Measurements from ENCODE around the gene ZRANB2.

Gene ZRANB2, protein sequence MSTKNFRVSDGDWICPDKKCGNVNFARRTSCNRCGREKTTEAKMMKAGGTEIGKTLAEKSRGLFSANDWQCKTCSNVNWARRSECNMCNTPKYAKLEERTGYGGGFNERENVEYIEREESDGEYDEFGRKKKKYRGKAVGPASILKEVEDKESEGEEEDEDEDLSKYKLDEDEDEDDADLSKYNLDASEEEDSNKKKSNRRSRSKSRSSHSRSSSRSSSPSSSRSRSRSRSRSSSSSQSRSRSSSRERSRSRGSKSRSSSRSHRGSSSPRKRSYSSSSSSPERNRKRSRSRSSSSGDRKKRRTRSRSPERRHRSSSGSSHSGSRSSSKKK

DNA sequence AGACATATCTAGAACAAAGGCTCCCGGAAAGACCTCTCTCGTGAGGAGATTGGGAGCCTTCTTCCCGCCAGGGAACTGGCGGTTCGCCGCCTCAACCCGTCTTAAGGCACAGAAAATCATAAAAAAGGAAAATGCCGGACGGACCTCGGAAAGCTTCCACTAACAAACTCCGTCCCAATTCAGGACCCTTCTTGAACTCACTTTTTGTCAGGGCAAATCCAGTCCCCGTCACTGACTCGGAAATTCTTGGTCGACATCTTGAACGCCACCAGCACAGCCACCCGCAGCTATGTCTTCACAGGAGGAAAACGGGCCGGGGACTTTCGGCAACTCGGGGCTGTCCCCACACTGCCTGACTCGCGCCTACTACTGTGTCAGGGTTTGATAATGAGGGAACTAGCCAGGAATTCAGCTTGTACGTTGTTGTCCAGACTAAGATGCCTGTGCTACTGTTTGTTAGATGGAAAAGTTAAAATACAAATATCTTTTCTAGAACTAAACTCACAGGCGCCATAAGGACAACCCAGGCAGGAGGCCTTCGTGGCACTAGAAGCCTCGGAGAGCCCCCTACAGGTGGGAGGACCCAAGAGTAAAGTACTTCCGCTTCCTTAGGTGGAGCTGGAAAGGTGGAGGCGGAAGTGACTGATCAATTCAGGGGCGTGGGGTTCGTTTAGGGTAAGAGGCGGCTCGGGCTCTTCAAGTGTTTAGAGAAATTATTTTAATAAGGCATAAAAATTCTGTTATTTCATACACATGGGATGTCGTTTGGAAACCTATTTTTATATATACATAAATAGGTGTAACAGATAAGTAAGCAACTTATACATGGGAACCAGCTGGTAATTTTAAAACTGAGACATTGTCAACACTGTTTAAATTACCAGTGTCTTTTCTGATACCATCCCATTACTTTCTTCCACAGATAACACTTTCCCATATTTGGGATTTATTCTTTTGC lies at the start of gene ZRANB2:
ZRANB2 (minus strand) TSS at position 297 of the 958 bp plus-strand sequence; CDS start at position 257, 40 bp downstream.
- DNase-seq, result peak; percentile 97

DNA sequence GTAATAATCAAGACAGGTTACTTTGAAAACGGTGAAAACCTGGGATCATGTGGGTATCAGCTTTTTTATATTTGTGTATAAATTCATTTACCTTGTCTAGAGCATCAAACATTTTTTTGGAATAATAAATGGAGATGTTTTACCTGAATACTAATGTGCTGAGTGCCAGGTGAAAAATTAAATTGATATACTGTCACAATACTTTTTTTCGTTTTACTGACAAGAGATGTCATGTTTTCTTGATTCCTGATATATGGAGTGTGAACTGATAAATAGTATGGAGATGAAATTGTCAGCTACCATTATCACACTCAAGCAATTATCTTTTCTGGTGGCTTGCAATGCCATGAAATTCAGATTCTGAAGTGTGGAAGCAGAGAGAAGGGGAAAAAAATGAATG lies 47.2 kb upstream of the ZRANB2 start:
- no peak for DNase-seq

GRCh38 chr1:71118086-71118485 lies 37.3 kb upstream of the ZRANB2 start:
- DNase-seq, result no peak

DNA sequence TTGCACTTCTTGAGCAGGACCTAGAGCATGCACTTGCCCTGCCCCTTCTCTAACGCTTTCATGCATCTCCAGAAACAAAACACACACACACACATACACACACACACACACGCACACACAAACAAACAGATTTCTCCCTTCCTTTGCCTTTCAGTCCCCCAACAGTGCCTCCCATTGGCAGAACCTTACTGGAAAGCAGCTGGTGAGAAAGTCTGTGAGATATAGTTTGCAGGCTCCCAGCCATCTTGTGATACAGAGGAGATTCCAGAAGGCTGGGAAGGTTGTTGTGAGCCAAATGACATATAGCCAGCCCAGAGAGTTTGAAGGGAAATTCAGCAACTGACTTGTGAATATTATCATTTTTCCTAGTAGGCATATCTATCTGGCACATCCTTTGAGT lies 35.9 kb upstream of the ZRANB2 start:
- DNase-seq, result no peak

- DNase-seq, result no peak
Measured at GRCh38 chr1:71106658-71107322, 26.0 kb upstream of the ZRANB2 start.

DNA sequence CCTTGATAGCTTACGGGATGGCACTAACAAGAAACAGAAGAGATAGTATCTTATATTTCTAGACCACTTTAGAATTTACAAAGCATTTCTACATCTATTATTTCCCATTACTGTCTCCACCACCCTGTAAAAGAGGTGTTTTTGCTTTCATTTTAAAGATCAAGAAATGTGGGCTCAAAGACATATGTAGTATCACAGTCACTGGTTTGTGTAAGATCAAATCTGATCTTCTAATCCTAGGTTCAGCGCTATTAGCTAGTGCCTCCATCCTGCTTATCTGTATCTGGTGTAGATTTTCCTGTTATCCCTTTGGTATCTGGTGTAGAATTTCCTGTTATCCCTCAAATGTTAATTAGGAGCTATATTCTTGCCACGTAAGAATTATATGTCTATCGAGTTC lies 23.6 kb upstream of the ZRANB2 start:
- DNase-seq, result no peak

GRCh38 chr1:71101839-71102376 lies 21.1 kb upstream of the ZRANB2 start:
- DNase-seq, result no peak

DNA sequence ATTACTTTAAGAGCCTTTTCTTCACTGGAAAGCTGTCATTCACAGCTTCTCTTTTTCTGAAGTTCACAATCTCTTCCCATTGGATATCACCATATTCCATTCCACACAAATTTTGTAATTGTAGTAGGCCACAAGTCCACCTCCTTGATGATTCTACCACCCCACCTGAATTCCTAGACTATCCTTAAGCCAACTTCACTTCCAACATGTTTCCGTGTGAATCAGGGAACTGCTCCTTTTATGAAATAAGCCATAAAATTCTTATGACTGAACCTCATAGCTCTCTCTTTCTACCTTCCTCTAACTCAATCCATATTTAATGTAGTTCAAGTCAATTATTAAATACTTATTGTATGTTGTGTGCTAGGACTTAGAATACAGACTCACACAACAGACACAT lies 16.6 kb upstream of the ZRANB2 start:
- no peak for DNase-seq

DNA sequence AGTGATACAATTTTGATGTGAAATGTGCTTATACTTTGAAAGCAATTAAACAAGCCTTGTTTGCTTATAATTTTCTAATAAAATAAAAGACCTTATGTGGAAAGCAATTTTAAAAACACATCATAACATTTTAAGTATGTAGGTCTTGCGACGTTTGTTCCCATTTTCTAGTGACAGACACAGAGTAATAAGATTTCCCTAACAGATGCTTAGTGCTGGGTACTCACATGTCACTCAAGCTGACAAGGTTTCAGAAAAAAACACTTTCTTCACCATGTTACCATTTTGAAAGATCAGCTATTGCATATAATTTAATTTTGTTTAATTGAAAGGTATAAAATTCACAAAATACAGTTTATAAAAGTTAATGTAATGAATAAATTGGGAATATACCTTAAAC lies 14.1 kb upstream of the ZRANB2 start:
- DNase-seq, result no peak

- DNase-seq, result no peak
Measured at GRCh38 chr1:71093938-71094337, 13.1 kb upstream of the ZRANB2 start.

GRCh38 chr1:71089536-71090270 lies 8.9 kb upstream of the ZRANB2 start:
- DNase-seq, result no peak

DNA sequence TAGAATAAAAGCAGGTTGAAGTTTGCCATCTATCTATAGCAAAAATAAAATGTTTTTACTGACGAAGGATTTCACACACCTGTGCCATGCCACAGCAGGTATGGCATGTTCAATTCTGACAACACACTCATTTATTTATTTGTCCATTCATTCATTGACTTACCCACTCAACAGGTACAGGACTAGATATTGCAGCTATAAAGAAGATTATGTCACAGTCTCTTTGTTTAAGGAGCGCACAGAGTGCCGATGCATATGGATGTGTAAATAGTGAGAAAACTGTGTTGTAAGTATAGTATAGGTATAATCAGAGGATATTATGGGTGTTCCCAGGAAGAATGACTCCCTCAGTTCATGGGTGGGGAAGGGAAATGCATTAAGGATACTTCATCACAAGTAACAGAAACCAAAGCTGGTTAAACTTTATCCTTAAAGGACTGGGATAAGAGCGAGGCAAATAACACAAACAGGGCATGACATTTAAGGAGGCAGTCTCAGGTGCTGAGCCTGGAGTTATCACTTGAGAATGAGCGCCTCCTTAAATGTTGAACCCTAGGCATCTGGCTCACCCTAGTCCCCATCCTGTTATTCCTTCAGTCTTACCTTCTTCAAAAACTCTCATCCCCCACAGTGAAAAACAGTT lies 7.9 kb upstream of the ZRANB2 start:
- no peak for DNase-seq

DNA sequence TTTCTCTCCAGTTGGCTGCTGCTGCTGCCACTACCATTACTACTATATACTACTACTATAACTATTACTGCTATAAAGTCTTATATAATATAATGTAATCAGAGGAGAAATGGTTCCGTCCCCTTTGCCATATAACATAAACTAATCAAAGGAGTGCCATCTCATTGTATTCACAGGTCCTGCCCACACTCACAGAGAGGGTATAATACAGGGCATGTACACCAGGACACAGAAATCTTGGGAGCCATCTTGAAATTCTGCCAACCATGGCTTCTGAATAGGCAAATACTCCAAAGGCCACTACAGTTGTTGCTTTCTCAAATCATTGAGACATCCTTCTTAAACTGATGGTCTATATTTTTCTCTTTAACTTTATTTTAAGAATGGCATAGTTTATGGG lies 6.9 kb upstream of the ZRANB2 start:
- DNase-seq, result no peak

DNA sequence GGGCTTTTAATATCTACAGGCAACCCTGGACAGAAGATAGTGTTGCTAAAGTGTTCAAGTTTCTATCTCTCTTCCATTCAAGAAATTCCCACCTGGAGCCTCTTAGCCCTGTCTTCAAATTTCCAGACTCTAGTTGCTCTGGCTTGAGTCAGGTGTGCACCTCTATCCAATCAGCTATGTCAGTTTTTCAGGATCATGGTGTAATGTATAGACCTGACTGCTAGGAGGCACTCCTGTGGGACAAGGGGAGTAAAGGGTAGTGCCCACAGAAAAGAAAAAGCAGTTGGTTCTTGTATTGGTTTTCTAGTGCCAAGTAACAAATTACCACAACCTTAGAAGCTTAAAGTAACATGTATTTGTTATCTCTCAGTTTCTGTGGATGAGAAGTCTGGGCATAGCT lies 6.2 kb upstream of the ZRANB2 start:
- DNase-seq, result no peak

DNA sequence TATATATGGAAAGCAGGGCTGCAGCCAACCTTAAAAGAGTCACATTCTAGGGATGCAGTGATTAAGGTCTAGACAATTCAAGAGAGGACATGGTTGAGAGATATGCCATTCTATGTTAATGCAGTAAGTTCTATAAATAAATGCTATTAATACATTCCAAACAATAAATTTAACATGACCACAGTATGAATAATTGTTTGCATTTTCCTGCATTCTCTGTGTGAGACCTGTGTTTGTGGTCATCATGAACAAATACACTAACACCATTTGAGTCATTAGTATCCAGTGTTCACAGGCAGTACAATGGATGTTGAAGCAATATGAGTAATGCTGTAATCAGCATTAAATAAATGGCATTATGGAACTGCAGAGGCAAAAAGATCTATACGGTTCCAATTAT lies 5.5 kb upstream of the ZRANB2 start:
- DNase-seq, result no peak

DNA sequence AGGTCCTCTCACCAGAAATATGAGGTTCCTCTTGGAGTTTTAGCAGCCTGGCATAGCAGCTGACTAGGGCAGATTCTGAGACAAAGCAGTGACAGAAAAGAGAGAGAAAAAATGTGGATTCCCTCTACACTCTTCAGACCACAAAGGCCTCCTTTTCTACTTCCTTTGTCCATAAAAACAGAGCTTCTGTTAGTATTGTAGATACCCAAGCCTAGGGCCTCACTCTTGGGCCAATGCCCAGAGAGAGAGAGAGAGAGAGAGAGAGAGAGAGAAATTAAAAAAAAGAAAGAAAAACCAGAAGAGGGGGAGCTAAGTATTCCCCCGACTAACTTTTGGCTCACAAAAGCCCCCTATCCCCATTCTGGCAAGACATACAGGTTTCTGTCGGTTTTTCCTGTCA lies 2.4 kb upstream of the ZRANB2 start:
- no peak for DNase-seq

DNA sequence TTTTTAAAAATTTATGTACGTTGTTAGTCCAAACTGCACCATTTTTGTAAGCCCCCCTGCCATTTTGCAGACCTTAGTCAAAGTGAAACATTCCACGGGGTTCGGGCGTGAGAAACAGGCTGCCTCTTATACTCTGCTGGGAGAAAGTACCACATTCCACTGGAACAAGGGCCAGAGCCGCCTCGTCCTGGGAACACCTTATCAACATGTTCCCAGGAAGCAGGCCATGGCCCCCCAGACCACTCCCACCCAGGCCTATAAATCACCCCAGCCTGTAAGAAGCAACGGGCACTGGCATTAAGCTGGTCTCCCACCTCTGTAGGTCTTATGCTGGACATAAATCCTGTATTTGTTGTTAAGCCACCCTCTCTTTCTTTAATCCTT lies 854 bp upstream of the ZRANB2 start:
- DNase-seq, result peak; percentile 36

DNA sequence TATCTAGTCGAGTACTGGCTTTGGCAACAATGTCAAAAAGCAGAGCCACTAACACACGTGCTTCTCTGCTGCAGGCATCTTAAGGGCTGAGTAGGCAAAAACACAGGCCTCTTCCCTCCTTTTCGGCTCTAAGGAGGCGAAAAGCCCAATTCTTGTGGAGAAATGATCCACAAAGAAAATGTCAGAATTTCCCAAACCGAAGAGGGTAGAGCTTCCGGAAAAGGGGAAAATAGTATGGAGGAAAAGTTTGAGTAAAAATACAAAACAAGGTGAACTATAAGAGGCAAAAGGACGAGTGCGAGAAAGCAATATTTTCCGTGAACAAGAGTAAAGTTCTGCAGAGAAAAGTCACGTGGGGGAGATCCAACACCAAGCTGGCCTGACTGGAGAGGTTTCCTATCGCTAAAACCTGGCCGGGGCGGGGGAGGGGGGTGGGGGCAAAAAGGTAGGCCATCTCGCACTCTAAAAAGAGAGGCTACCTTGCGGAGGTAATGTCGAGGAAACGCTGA lies 551 bp downstream of the ZRANB2 start:
- no peak for DNase-seq

GRCh38 chr1:71074681-71075080 lies 6.2 kb downstream of the ZRANB2 start:
- no peak for DNase-seq

DNA sequence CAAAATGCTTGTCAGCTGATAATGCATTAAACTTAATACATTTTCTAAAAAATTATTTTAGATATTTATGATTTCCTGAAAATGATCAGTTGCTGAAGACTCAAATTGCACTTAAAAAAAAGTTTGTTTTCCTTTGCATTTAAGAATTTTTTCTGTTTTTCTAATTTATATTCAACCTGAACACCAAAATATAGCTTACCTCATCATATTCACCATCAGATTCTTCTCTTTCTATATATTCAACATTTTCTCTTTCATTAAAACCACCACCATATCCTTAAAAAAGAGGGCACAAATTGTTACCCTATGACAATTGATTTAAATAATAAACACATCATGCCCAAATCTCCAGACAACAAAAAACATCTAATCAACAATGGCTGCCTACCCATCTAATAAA lies 8.6 kb downstream of the ZRANB2 start:
- no peak for DNase-seq

GRCh38 chr1:71071720-71072119 lies 9.1 kb downstream of the ZRANB2 start:
- no peak for DNase-seq

Data from NCI-H2227 treated with DMSO at 0.1 percent for 48 hours (cell line).